GM23338 (cell line): ENCODE data around the gene NUP50.

Source experiments
- CREB1 ChIP-seq: fragments of 250-450 bp; sonication (Bioruptor Pico); IDR thresholded peaks from 2 replicates; pipeline ENCODE4 v1.5.0; 2020; ENCODE audit warnings: low read depth, mild to moderate bottlenecking, moderate library complexity
- CTCF ChIP-seq, 2 experiments: fragments of 200-600 bp in 1 of 2; sonication (generic) in 1 of 2; conservative IDR thresholded peaks; 2 replicates each; pipeline versions ENCODE4 v1.5.1 to v1.6.1; 2016 to 2017; ENCODE audit warnings: antibody characterized with exemption in 2 of 2, low read depth in 2 of 2, mild to moderate bottlenecking in 2 of 2, moderate library complexity in 1 of 2
- EZH2 ChIP-seq: fragments of 200-600 bp; sonication (generic); IDR thresholded peaks from one replicate; pipeline ENCODE4 v1.8.0; 2017; ENCODE audit warnings: antibody characterized with exemption, mild to moderate bottlenecking, low read depth; ENCODE audit not compliant: unreplicated experiment
- EZH2phosphoT487 ChIP-seq: fragments of 200-600 bp; sonication (generic); IDR thresholded peaks from one replicate; pipeline ENCODE4 v1.8.1; 2018; ENCODE audit warnings: antibody characterized with exemption; ENCODE audit not compliant: unreplicated experiment
- JUNB ChIP-seq: IDR thresholded peaks from one replicate; pipeline ENCODE4 v1.6.1; 2016; ENCODE audit warnings: antibody characterized with exemption; ENCODE audit not compliant: unreplicated experiment
- NANOG ChIP-seq: IDR thresholded peaks from 2 replicates; pipeline ENCODE4 v1.6.1; 2016; ENCODE audit warnings: antibody characterized with exemption, borderline replicate concordance
- POLR2AphosphoS5 ChIP-seq: IDR thresholded peaks from 2 replicates; pipeline ENCODE4 v1.6.1; 2016; ENCODE audit warnings: antibody characterized with exemption, low read depth
- REST ChIP-seq: IDR thresholded peaks from one replicate; pipeline ENCODE4 v1.6.1; 2018; ENCODE audit warnings: antibody characterized with exemption; ENCODE audit not compliant: unreplicated experiment
- STAT1 ChIP-seq: IDR thresholded peaks from one replicate; pipeline ENCODE4 v1.6.1; 2016; ENCODE audit warnings: antibody characterized with exemption; ENCODE audit not compliant: unreplicated experiment
- ZNF114 ChIP-seq: fragments of 250-450 bp; sonication (Bioruptor Pico); IDR thresholded peaks from 2 replicates; pipeline ENCODE4 v1.5.0; 2020; ENCODE audit warnings: mild to moderate bottlenecking, moderate library complexity
- ZNF331 ChIP-seq: fragments of 250-450 bp; sonication (Bioruptor Pico); IDR thresholded peaks from 2 replicates; pipeline ENCODE4 v1.5.0; 2020; ENCODE audit warnings: low read depth, mild to moderate bottlenecking, moderate library complexity
- TF ChIP-seq, protein P1 (sequence below): IDR thresholded peaks from 2 replicates; pipeline ENCODE4 v1.6.1; 2016; ENCODE audit warnings: antibody characterized with exemption
- TF ChIP-seq, protein P2 (sequence below): fragments of 250-450 bp; sonication (Bioruptor Pico); IDR thresholded peaks from 2 replicates; pipeline ENCODE4 v1.5.0; 2020; ENCODE audit warnings: mild to moderate bottlenecking, moderate library complexity

- TF ChIP-seq CTCF (conservative IDR thresholded peaks at IDR 0.05; ENCODE audit: low read depth in 2 of 2) (no peak), POLR2AphosphoS5 (no peak), NANOG (no peak), STAT1 (no peak), EZH2phosphoT487 (no peak), ZNF331 (no peak), EZH2 (no peak), REST (no peak), JUNB (no peak), CREB1 (CRISPR knock-in tag) (no peak), ZNF114 (no peak)
- TF ChIP-seq, protein P1, sequence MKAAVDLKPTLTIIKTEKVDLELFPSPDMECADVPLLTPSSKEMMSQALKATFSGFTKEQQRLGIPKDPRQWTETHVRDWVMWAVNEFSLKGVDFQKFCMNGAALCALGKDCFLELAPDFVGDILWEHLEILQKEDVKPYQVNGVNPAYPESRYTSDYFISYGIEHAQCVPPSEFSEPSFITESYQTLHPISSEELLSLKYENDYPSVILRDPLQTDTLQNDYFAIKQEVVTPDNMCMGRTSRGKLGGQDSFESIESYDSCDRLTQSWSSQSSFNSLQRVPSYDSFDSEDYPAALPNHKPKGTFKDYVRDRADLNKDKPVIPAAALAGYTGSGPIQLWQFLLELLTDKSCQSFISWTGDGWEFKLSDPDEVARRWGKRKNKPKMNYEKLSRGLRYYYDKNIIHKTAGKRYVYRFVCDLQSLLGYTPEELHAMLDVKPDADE, result no peak
- TF ChIP-seq, protein P2, sequence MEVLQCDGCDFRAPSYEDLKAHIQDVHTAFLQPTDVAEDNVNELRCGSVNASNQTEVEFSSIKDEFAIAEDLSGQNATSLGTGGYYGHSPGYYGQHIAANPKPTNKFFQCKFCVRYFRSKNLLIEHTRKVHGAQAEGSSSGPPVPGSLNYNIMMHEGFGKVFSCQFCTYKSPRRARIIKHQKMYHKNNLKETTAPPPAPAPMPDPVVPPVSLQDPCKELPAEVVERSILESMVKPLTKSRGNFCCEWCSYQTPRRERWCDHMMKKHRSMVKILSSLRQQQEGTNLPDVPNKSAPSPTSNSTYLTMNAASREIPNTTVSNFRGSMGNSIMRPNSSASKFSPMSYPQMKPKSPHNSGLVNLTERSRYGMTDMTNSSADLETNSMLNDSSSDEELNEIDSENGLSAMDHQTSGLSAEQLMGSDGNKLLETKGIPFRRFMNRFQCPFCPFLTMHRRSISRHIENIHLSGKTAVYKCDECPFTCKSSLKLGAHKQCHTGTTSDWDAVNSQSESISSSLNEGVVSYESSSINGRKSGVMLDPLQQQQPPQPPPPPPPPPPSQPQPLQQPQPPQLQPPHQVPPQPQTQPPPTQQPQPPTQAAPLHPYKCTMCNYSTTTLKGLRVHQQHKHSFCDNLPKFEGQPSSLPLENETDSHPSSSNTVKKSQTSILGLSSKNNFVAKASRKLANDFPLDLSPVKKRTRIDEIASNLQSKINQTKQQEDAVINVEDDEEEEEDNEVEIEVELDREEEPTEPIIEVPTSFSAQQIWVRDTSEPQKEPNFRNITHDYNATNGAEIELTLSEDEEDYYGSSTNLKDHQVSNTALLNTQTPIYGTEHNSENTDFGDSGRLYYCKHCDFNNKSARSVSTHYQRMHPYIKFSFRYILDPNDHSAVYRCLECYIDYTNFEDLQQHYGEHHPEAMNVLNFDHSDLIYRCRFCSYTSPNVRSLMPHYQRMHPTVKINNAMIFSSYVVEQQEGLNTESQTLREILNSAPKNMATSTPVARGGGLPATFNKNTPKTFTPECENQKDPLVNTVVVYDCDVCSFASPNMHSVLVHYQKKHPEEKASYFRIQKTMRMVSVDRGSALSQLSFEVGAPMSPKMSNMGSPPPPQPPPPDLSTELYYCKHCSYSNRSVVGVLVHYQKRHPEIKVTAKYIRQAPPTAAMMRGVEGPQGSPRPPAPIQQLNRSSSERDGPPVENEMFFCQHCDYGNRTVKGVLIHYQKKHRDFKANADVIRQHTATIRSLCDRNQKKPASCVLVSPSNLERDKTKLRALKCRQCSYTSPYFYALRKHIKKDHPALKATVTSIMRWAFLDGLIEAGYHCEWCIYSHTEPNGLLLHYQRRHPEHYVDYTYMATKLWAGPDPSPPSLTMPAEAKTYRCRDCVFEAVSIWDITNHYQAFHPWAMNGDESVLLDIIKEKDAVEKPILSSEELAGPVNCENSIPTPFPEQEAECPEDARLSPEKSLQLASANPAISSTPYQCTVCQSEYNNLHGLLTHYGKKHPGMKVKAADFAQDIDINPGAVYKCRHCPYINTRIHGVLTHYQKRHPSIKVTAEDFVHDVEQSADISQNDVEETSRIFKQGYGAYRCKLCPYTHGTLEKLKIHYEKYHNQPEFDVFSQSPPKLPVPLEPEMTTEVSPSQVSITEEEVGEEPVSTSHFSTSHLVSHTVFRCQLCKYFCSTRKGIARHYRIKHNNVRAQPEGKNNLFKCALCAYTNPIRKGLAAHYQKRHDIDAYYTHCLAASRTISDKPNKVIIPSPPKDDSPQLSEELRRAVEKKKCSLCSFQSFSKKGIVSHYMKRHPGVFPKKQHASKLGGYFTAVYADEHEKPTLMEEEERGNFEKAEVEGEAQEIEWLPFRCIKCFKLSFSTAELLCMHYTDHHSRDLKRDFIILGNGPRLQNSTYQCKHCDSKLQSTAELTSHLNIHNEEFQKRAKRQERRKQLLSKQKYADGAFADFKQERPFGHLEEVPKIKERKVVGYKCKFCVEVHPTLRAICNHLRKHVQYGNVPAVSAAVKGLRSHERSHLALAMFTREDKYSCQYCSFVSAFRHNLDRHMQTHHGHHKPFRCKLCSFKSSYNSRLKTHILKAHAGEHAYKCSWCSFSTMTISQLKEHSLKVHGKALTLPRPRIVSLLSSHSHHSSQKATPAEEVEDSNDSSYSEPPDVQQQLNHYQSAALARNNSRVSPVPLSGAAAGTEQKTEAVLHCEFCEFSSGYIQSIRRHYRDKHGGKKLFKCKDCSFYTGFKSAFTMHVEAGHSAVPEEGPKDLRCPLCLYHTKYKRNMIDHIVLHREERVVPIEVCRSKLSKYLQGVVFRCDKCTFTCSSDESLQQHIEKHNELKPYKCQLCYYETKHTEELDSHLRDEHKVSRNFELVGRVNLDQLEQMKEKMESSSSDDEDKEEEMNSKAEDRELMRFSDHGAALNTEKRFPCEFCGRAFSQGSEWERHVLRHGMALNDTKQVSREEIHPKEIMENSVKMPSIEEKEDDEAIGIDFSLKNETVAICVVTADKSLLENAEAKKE, result no peak
Observed at GRCh38 chr22:45181240-45181639, 17.5 kb downstream of the NUP50 start.
